H7 (cell line): Measurements from ENCODE around the gene GPR162. TPM values are rescaled to one million over a fixed set of nuclear protein-coding genes. Genes with fewer than 3 reads are reported as not detected.
A peak's percentile ranks its signal among the peaks of the same experiment; 100 is the strongest.
"Not testable (repeated sequence)": the region's sequence is repeated elsewhere in the genome, so short reads cannot be mapped to it uniquely, and the experiment has no call there.

Experiments
- DNase-seq: peaks from one replicate; pipeline ENCODE4 v3.0.0; 2012
- H3K27me3 ChIP-seq: 2 replicates; pipeline ENCODE4 v1.6.0; 2011; ENCODE audit warnings: mild to moderate bottlenecking, low read length; ENCODE audit not compliant: control insufficient read depth, insufficient read depth
- H3K36me3 ChIP-seq: replicated peaks from 2 replicates; pipeline ENCODE4 v1.5.1; 2011; ENCODE audit warnings: low read length; ENCODE audit not compliant: control insufficient read depth, insufficient read depth
- H3K4me3 ChIP-seq: 2 replicates; pipeline ENCODE4 v1.5.1; 2011; ENCODE audit warnings: low read depth, mild to moderate bottlenecking, control low read depth, low read length, moderate library complexity; ENCODE audit not compliant: insufficient read depth
- total RNA-seq: library from RNA; depleted of rRNA; stranded (reverse); fragments of >200 nt; shearing (Covaris generic); gene quantifications from 2 replicates; pipeline ENCODE4 v1.2.3, GENCODE V29; 2014; rRNA removed

GPR162 gene
- total RNA-seq, 1 experiment from 2014 or later: 7.0 TPM

DNA sequence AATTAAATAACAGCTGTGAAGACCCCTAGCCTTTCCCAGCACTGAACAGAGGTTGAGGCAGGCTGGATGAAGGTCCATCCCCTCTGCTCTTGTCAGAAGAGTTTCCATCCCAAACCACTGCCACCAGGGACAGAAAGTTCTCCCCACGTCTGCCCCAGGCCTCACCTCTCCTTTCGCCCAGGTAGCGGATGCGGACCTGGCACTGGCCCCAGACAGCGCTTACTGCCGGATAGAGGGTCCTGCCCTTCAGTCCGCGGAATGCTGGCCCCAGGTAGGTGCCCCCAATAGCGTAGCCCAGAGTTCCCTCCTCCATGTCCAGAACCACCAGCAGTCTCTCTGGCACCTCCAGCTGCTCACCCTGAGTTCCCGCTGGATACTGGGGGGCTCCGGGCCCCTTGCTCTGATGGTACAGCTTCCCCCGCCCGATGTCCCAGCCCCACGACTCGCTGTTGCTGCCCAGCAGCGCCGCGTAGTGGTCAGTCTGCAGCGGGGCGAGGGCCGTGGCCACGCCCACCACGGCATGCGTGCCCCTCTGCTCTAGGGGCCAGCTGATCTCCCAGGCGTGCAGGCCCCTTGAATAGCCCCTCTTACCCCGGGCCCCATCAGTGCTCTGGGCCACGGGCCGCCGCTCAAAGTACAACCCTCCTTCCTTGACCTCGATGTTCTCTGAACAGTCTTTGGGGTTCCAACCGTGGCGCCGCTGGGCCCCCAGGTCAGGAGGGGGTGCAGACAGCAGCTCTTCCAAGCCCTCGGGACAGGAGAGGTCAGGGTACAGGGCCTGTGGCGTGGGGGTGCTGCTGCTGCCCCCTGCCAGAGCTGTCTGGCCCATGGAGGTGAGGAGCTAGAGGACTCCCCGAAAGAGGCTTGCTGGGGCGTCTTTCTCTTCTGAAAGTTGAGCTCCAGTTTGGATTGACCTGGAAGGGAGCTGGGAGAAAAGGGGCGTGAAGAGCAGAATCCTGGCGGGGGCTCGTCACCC, 50.7 kb downstream of the GPR162 start:
- peak overlapping the region; percentile 88 for H3K4me3 ChIP-seq
- DNase-seq: peak; percentile 95
- H3K27me3 ChIP-seq: no peaks in the 10 kb centered on the region
- peaks cover 20% of the 10 kb centered on the region for H3K36me3 ChIP-seq

DNA sequence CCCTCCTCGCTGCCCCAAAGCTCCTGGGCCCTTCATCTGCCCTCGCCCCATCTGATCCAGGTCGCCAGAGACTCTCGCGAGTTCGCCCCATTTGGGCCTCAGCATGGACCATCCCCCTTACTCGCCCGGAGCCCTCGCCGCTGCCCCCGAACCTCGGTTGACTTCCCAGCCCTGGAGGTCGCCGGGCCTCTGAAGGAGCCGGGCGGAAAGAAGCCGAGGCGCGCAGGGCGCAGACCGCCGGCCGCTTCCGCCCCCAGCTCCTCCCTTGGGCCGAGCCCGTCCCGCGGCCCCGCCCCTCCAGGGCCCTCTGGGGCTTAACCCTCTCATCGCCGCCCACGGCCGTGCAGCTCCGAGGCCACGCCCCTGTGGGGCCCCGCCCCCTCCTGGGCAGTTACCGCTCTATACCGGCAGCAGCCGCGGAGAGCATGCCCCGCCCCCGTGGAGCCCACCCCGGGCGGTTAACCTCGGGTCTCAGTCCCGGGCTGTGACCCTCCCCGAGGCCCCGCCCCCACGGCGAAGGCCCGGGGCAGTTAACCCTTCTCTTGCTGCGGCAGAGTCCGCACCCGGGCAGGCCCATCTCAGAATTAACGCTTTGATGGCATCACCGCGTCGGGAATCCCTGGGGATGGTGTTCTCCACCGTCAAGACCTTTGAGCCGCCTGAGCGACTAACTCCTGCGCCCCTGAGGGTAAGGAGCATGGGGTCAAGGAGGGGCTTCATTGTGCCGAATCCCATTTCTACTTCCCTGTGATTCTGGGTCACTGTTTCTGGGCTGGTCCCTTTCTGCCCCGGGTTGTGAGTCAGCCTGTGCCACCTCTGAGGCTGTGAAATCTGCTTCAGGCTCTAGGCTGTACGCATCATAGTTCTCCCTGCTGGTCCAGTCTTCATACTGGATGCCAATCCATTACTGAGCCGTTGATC, 51.7 kb downstream of the GPR162 start, which contains the start of gene SPSB2:
Gene SPSB2 (minus strand): TSS at position 210 of the 921 bp plus-strand sequence. CDS start 402 bp downstream, outside the sequence.
- Histone ChIP-seq H3K36me3 (peaks cover 20% of the 10 kb centered on the region), H3K27me3 (no peaks in the 10 kb centered on the region), H3K4me3 (peak within 1 kb of the TSS; percentile 88)
- peak; percentile 100 for DNase-seq

DNA sequence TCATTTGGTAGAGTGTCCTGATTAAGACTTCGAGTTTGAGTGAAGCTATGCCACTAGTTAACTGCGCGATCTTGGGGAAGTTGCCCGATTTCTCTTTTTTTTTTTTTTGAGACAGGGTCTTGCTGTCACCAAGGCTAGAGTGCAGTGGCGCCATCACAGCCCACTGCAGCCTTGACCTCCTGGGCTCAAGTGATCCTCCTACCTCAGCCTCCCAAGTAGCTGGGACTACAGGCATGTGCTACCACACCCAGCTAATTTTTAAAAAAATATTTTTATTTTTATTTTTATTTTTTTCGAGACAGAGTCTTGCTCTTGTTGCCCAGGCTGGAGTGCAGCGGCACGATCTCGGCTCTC, 52.4 kb downstream of the GPR162 start:
- Histone ChIP-seq H3K4me3 (peak overlapping the region; percentile 58), H3K36me3 (peaks cover 19% of the 10 kb centered on the region)
- not testable (repeated sequence) for DNase-seq, H3K27me3 ChIP-seq

Other genes starting within 250 kb of the GPR162 start
- gene CHD4, start 214.4 kb upstream of the GPR162 start, total RNA-seq: 236 and 245 TPM in 2 replicates
- 0.04 TPM in 1 of 2 replicates, not detected in the other for gene LPAR5, start 185.9 kb upstream of the GPR162 start, total RNA-seq
- gene ACRBP, start 174.4 kb upstream of the GPR162 start, total RNA-seq: 0.80 and 3.6 TPM in 2 replicates
- 26.9 and 31.2 TPM in 2 replicates for gene ING4, start 158.7 kb upstream of the GPR162 start, total RNA-seq
- 34.4 and 40.3 TPM in 2 replicates for gene ZNF384, start 132.4 kb upstream of the GPR162 start, total RNA-seq
- 0.42 and 1.4 TPM in 2 replicates for gene PIANP, start 121.0 kb upstream of the GPR162 start, total RNA-seq
- 72.1 and 77.6 TPM in 2 replicates for gene COPS7A, start 97.8 kb upstream of the GPR162 start, total RNA-seq
- gene MLF2, start 68.7 kb upstream of the GPR162 start, total RNA-seq: 293 and 322 TPM in 2 replicates
- 237 and 270 TPM in 2 replicates for gene PTMS, start 55.5 kb upstream of the GPR162 start, total RNA-seq
- gene LAG3, start 49.3 kb upstream of the GPR162 start, total RNA-seq: 0.35 and 2.0 TPM in 2 replicates
- 0.66 and 0.81 TPM in 2 replicates for gene CD4, start 32.3 kb upstream of the GPR162 start, total RNA-seq
- gene P3H3, start 6.6 kb downstream of the GPR162 start, total RNA-seq: 38.0 and 46.9 TPM in 2 replicates
- 1.5 and 5.5 TPM in 2 replicates for gene GNB3, start 19.1 kb downstream of the GPR162 start, total RNA-seq
- 85.6 and 115 TPM in 2 replicates for gene CDCA3, start 29.5 kb downstream of the GPR162 start, total RNA-seq
- gene USP5, start 30.3 kb downstream of the GPR162 start, total RNA-seq: 103 and 112 TPM in 2 replicates
- 1,353 and 1,607 TPM in 2 replicates for gene TPI1, start 45.7 kb downstream of the GPR162 start, total RNA-seq
- 28.7 and 29.4 TPM in 2 replicates for gene SPSB2, start 51.5 kb downstream of the GPR162 start, total RNA-seq
- gene LRRC23, start 83.0 kb downstream of the GPR162 start, total RNA-seq: 4.6 and 5.7 TPM in 2 replicates
- gene ENO2, start 92.8 kb downstream of the GPR162 start, total RNA-seq: 47.4 and 59.0 TPM in 2 replicates
- gene ATN1, start 106.1 kb downstream of the GPR162 start, total RNA-seq: 11.4 and 13.4 TPM in 2 replicates
- gene RNU7-1, start 122.0 kb downstream of the GPR162 start, total RNA-seq: not detected in 2 replicates
- gene C12orf57, start 122.2 kb downstream of the GPR162 start, total RNA-seq: 136 and 153 TPM in 2 replicates
- gene PTPN6, start 129.5 kb downstream of the GPR162 start, total RNA-seq: 25.0 and 34.3 TPM in 2 replicates
- 482 and 560 TPM in 2 replicates for gene PHB2, start 148.8 kb downstream of the GPR162 start, total RNA-seq
- 56.6 and 59.5 TPM in 2 replicates for gene EMG1, start 149.1 kb downstream of the GPR162 start, total RNA-seq
- gene LPCAT3, start 196.7 kb downstream of the GPR162 start, total RNA-seq: 14.4 and 16.9 TPM in 2 replicates
- 4.4 and 4.8 TPM in 2 replicates for gene C1S, start 238.9 kb downstream of the GPR162 start, total RNA-seq